Coronary artery (tissue), 2 donors: ENCODE data around the gene ABTB2.

Experiments
- DNase-seq: peaks from one replicate; pipeline ENCODE4 v3.0.0-alpha.2; 2017; ENCODE audit warnings: low spot score
- H3K27ac ChIP-seq, 2 donors: fragments of 200-600 bp; sonication (generic); one replicate each; pipeline ENCODE4 v1.5.1; 2016 to 2019
- H3K4me3 ChIP-seq: fragments of 200-600 bp; sonication (generic); 2 replicates; pipeline ENCODE4 v1.5.1; 2016; ENCODE audit warnings: mild to moderate bottlenecking, moderate library complexity
- TF ChIP-seq, protein P1 (sequence below): fragments of 200-600 bp; sonication (generic); IDR thresholded peaks from one replicate; pipeline ENCODE4 v1.5.1; 2019; ENCODE audit warnings: antibody characterized with exemption

The ABTB2 gene

DNA sequence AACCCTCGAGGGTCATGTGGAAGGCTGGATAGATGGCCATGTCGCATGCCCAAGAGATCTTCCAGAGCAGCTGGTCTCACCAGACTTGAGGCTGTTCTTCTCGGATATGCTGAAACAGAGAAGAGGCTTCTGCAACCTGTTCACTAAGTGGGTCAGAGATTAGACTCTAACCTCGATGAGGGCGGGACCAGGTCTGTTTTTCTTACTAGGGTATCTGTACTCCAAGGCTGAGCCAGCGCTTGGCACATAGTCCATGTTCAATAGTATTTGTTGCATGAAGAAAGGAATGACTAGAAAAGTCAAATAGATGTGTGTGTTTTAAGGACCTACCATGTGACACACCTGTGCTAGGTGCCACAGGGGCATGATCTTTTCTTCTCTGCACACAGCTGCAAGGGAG is 43.6 kb downstream of the ABTB2 start:
- DNase-seq, result no peak
- H3K27ac ChIP-seq, result no peak overlapping the region
- H3K4me3 ChIP-seq, result no peak overlapping the region
- TF ChIP-seq, protein P1, sequence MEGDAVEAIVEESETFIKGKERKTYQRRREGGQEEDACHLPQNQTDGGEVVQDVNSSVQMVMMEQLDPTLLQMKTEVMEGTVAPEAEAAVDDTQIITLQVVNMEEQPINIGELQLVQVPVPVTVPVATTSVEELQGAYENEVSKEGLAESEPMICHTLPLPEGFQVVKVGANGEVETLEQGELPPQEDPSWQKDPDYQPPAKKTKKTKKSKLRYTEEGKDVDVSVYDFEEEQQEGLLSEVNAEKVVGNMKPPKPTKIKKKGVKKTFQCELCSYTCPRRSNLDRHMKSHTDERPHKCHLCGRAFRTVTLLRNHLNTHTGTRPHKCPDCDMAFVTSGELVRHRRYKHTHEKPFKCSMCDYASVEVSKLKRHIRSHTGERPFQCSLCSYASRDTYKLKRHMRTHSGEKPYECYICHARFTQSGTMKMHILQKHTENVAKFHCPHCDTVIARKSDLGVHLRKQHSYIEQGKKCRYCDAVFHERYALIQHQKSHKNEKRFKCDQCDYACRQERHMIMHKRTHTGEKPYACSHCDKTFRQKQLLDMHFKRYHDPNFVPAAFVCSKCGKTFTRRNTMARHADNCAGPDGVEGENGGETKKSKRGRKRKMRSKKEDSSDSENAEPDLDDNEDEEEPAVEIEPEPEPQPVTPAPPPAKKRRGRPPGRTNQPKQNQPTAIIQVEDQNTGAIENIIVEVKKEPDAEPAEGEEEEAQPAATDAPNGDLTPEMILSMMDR, result no peak

DNA sequence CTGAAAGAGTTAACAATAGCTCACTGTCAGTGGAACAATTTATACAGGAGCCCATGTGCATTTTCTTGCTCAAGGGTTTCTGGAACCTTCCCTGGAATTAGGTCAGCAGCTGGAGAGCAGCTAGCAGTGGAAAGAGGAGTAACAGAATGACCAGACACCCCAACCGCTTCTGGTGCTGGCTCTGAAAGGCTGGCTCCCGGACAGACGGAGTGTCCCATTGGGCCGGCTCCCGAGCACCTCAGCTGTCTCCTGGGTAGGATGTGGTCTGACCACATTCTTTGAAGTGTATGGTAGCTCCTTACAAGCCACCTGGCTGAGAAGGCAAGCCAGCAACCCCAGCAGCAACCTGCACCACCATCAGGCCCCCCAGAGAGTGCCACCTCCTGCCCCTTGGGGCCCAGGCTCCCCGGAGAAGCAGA is 44.7 kb downstream of the ABTB2 start:
- TF ChIP-seq, protein P1, result no peak
- DNase-seq, result no peak
- Histone ChIP-seq H3K27ac (no peak overlapping the region), H3K4me3 (no peak overlapping the region)

DNA sequence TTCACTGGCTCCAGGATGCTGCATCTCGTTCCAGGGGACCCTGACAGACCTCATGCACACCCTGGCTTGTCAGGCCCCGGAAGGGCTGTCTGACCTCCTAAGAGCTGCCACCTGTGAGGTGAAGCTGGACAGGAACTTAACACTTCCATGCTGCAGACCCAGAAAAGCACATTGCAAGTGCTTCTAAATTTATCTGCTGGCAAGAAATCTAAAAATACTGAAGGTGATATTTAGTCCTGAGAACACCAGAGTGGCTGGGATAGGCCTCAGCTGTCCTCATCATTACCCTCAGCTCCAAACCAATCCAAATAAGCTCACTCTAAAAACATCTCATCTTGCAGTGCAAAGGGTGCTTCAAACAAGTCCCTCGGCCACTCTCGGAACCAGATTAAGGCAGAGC is 46.7 kb downstream of the ABTB2 start:
- DNase-seq, result no peak
- Histone ChIP-seq H3K27ac (no peak overlapping the region), H3K4me3 (no peak overlapping the region)
- TF ChIP-seq, protein P1, result no peak

DNA sequence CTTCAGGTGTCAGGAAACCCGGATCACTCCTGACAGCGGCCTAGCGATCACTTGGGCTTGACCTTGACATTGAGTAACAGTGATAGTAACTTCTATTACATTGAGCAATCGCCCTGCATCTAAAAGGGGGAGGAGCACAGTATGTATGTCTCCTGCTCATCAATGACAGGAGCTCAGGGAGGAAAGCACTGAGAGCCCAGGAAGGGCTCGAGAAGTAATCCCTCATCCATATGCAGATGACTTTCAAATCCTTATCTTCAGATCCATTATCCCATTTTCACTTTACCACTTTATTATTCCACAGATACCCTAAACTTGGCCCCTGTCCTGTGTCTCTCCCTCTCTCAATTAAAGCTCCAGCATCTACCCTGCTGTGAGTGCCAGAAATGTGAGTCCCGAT is 47.8 kb downstream of the ABTB2 start:
- TF ChIP-seq, protein P1, result no peak
- DNase-seq, result no peak
- no peak overlapping the region for H3K4me3 ChIP-seq
- no peak overlapping the region for H3K27ac ChIP-seq

DNA sequence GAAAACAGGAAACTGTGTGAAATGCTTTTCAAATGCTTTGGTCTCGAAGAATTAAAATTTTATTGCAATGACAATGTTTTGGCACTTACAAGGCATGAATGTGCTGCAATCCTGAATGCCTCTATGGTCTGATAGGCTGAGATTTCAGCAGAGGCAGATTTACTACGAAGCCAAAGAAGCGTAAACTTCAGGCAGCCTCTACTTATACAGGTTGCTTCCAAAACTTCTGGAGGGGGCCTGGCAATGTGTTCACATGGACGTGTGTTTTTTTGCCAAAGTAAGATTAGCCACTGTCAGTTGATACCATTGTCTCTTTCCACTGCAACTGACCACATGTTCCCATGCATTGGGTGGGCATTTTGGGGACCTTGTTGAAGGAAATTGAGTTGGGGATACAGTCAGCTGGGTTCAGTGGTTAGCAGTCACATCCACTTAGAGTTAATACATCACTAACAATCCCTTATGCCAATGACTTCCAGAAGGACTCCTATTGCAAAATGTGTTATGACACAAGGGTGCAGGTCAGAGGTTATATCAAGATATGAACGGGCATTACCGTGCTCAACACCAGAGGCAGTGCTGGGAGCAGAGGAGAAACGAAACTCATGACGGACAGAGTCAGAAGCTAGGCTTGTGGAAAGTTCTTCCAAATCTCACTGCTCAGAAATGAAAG is 48.8 kb downstream of the ABTB2 start:
- Histone ChIP-seq H3K27ac (no peak overlapping the region), H3K4me3 (no peak overlapping the region)
- DNase-seq, result no peak
- TF ChIP-seq, protein P1, result no peak

DNA sequence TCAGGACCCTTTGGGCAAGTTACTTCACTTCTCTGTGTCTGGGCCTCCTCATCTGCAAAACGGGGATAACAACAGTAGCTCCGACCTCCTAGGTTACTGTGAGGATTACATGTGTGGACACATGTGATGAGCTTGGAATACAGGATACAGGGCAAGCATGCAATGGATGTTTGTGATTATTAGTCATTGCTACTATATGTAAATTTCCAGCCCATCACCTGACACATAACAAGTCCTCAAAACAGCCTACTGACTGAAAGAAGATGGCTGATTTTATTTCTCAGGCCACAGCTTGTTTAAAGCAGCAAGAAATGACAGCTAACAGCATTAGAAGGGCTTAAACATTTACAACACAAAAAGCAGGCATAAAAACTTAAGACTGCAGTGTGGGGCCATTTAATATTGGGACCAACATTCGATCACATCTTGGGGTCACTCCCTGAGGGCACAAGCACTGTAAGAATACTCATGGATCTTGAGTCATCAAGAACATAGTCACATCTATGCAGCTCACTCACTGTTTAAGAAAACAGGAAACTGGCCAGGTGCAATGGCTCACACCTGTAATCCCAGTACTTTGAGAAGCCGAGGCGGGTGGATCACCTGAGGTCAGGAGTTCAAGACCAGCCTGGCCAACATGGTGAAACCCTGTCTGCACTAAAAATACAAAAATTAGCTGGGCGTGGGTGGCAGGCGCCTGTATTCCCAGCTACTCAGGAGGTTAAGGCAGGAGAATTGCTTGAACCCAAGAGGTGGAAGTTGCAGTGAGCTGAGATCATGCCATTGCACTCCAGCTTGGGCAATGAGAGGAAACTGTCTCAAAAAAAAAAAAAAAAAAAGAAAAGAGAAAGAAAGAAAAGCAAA is 49.5 kb downstream of the ABTB2 start:
- Histone ChIP-seq H3K27ac (no peak overlapping the region), H3K4me3 (no peak overlapping the region)
- no peak for DNase-seq
- TF ChIP-seq, protein P1, result no peak

DNA sequence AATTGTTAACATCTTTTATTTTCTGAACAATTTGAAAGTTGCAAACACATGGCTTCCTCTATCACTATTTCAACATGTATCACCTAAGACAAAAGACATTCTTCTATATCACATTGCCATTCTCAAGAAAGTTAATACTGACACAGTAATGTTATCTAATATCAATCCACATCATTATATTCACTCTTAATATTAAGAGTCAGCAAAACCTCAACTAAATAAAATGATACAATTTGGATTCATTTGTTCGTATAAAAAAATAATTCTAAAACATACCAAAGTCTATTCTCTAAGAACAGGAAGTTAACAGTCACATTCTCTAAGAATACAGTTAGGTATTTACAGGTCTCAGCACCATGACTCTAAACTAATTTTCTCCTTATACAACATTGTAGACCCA is 52.0 kb downstream of the ABTB2 start:
- no peak for DNase-seq
- Histone ChIP-seq H3K27ac (no peak overlapping the region), H3K4me3 (no peak overlapping the region)
- TF ChIP-seq, protein P1, result no peak
